HUES48 (cell line): ENCODE data around the gene CLCN4.

Source experiments
- H3K27ac ChIP-seq: one replicate; pipeline ENCODE4 v1.7.0; 2013; ENCODE audit warnings: low read depth, low read length, inconsistent platforms
- H3K27me3 ChIP-seq: 2 replicates; pipeline ENCODE4 v1.6.1; 2013; ENCODE audit warnings: mild to moderate bottlenecking, low read length; ENCODE audit not compliant: control insufficient read depth, insufficient read depth
- H3K36me3 ChIP-seq: 2 replicates; pipeline ENCODE4 v1.6.1; 2013; ENCODE audit warnings: low read length; ENCODE audit not compliant: control insufficient read depth, insufficient read depth
- H3K4me1 ChIP-seq: 2 replicates; pipeline ENCODE4 v1.6.1; 2013; ENCODE audit warnings: mild to moderate bottlenecking, low read length; ENCODE audit not compliant: control insufficient read depth, insufficient read depth
- H3K4me3 ChIP-seq: 2 replicates; pipeline ENCODE4 v1.5.1; 2013; ENCODE audit warnings: mild to moderate bottlenecking, low read depth, low read length
- H3K9ac ChIP-seq: 2 replicates; pipeline ENCODE4 v1.6.1; 2013; ENCODE audit warnings: mild to moderate bottlenecking, low read depth, low read length, moderate library complexity
- H3K9me3 ChIP-seq: 2 replicates; pipeline ENCODE4 v1.6.1; 2013; ENCODE audit warnings: low read length; ENCODE audit not compliant: control insufficient read depth, insufficient read depth

The CLCN4 gene

GRCh38 chrX:10152086-10152485, 4.7 kb upstream of the CLCN4 start:
- H3K9ac ChIP-seq, result no peak overlapping the region
- H3K27me3 ChIP-seq, result no peaks in the 10 kb centered on the region
- H3K9me3 ChIP-seq, result no peaks in the 10 kb centered on the region
- no peaks in the 10 kb centered on the region for H3K36me3 ChIP-seq
- H3K27ac ChIP-seq, result no peak overlapping the region
- H3K4me1 ChIP-seq, result 0 out of 2 replicates have a peak, but pooled peaks cover 3% of the 10 kb centered on the region
- no peak overlapping the region for H3K4me3 ChIP-seq

- Histone ChIP-seq H3K9me3 (no peaks in the 10 kb centered on the region), H3K36me3 (no peaks in the 10 kb centered on the region), H3K27me3 (peaks cover 7% of the 10 kb centered on the region; the same call in 1 of the 2 replicates), H3K4me1 (peaks cover 23% of the 10 kb centered on the region), H3K9ac (no peak overlapping the region), H3K27ac (no peak overlapping the region), H3K4me3 (no peak overlapping the region)
Measured at GRCh38 chrX:10155137-10155536, 1.6 kb upstream of the CLCN4 start.

- H3K36me3 ChIP-seq, result no peaks in the 10 kb centered on the region
- H3K27ac ChIP-seq, result peak overlapping the region; percentile 46
- H3K9me3 ChIP-seq, result no peaks in the 10 kb centered on the region
- peaks cover 7% of the 10 kb centered on the region; the same call in 1 of the 2 replicates for H3K27me3 ChIP-seq
- peak overlapping the region; percentile 46 for H3K4me3 ChIP-seq
- peaks cover 26% of the 10 kb centered on the region for H3K4me1 ChIP-seq
- no peak overlapping the region for H3K9ac ChIP-seq
Measured at GRCh38 chrX:10157032-10157341, 212 bp downstream of the CLCN4 start.

GRCh38 chrX:10157543-10157942, 768 bp downstream of the CLCN4 start:
- Histone ChIP-seq H3K4me3 (peak overlapping the region; percentile 46), H3K4me1 (peaks cover 26% of the 10 kb centered on the region), H3K9ac (no peak overlapping the region), H3K27ac (no peak overlapping the region), H3K27me3 (peaks cover 7% of the 10 kb centered on the region; the same call in 1 of the 2 replicates), H3K9me3 (no peaks in the 10 kb centered on the region), H3K36me3 (no peaks in the 10 kb centered on the region)

GRCh38 chrX:10158279-10159144, 1.7 kb downstream of the CLCN4 start:
- H3K36me3 ChIP-seq, result no peaks in the 10 kb centered on the region
- peak overlapping the region; percentile 46 for H3K4me3 ChIP-seq
- H3K4me1 ChIP-seq, result peaks cover 26% of the 10 kb centered on the region
- no peak overlapping the region for H3K27ac ChIP-seq
- H3K9ac ChIP-seq, result no peak overlapping the region
- peaks cover 7% of the 10 kb centered on the region; the same call in 1 of the 2 replicates for H3K27me3 ChIP-seq
- H3K9me3 ChIP-seq, result no peaks in the 10 kb centered on the region

- no peak overlapping the region for H3K9ac ChIP-seq
- no peak overlapping the region for H3K4me3 ChIP-seq
- H3K36me3 ChIP-seq, result no peaks in the 10 kb centered on the region
- peaks cover 7% of the 10 kb centered on the region; the same call in 1 of the 2 replicates for H3K27me3 ChIP-seq
- peaks cover 26% of the 10 kb centered on the region for H3K4me1 ChIP-seq
- no peak overlapping the region for H3K27ac ChIP-seq
- H3K9me3 ChIP-seq, result no peaks in the 10 kb centered on the region
Measured at GRCh38 chrX:10159145-10159468, 2.3 kb downstream of the CLCN4 start.

- Histone ChIP-seq H3K36me3 (no peaks in the 10 kb centered on the region), H3K9me3 (no peaks in the 10 kb centered on the region), H3K27me3 (peaks cover 7% of the 10 kb centered on the region; the same call in 1 of the 2 replicates), H3K9ac (no peak overlapping the region), H3K4me1 (peaks cover 26% of the 10 kb centered on the region), H3K27ac (no peak overlapping the region), H3K4me3 (no peak overlapping the region)
Measured at GRCh38 chrX:10160211-10160610, 3.4 kb downstream of the CLCN4 start.

- peaks cover 7% of the 10 kb centered on the region; the same call in 1 of the 2 replicates for H3K27me3 ChIP-seq
- no peak overlapping the region for H3K9ac ChIP-seq
- H3K4me1 ChIP-seq, result peaks cover 15% of the 10 kb centered on the region
- no peaks in the 10 kb centered on the region for H3K36me3 ChIP-seq
- H3K4me3 ChIP-seq, result no peak overlapping the region
- no peaks in the 10 kb centered on the region for H3K9me3 ChIP-seq
- H3K27ac ChIP-seq, result no peak overlapping the region
Measured at GRCh38 chrX:10163031-10163430, 6.3 kb downstream of the CLCN4 start.

- no peak overlapping the region for H3K9ac ChIP-seq
- H3K4me1 ChIP-seq, result peaks cover 3% of the 10 kb centered on the region; the same call in 1 of the 2 replicates
- H3K36me3 ChIP-seq, result no peaks in the 10 kb centered on the region
- H3K27me3 ChIP-seq, result no peaks in the 10 kb centered on the region
- no peak overlapping the region for H3K4me3 ChIP-seq
- no peaks in the 10 kb centered on the region for H3K9me3 ChIP-seq
- no peak overlapping the region for H3K27ac ChIP-seq
Measured at GRCh38 chrX:10164879-10165278, 8.1 kb downstream of the CLCN4 start.

- no peak overlapping the region for H3K9ac ChIP-seq
- H3K36me3 ChIP-seq, result no peaks in the 10 kb centered on the region
- no peak overlapping the region for H3K27ac ChIP-seq
- no peak overlapping the region for H3K4me3 ChIP-seq
- H3K4me1 ChIP-seq, result no peaks in the 10 kb centered on the region
- H3K9me3 ChIP-seq, result no peaks in the 10 kb centered on the region
- no peaks in the 10 kb centered on the region for H3K27me3 ChIP-seq
Measured at GRCh38 chrX:10165580-10166247, 8.9 kb downstream of the CLCN4 start.

GRCh38 chrX:10166248-10166716, 9.5 kb downstream of the CLCN4 start:
- Histone ChIP-seq H3K36me3 (no peaks in the 10 kb centered on the region), H3K4me3 (no peak overlapping the region), H3K9ac (no peak overlapping the region), H3K9me3 (no peaks in the 10 kb centered on the region), H3K27me3 (no peaks in the 10 kb centered on the region), H3K27ac (no peak overlapping the region), H3K4me1 (no peaks in the 10 kb centered on the region)
